CD4-positive, alpha-beta T cell (primary cell): ENCODE results near the gene NMB. TPM values are rescaled to one million over a fixed set of nuclear protein-coding genes. Genes with fewer than 3 reads are reported as not detected.

Experiments
- ATAC-seq: fragments of 200-7000 bp; cut with Tn5 transposase; one replicate; pipeline ENCODE4 v1.10.0; 2022; ENCODE audit warnings: mild to moderate bottlenecking; ENCODE audit not compliant: poor library complexity
- CTCF ChIA-PET: fragments of 350-600 bp; sonication (Branson Sonifier 250); formaldehyde crosslinking; loops from one replicate; lab custom pipeline; 2021; ENCODE audit warnings: antibody characterized with exemption, inconsistent platforms; lab: Charles Lee
- POLR2A ChIA-PET: fragments of 350-600 bp; sonication (Branson Sonifier 250); formaldehyde crosslinking; loops from one replicate; lab custom pipeline; 2021; ENCODE audit warnings: antibody characterized with exemption, inconsistent platforms; lab: Charles Lee
- DNase-seq, 14 experiments: peaks; one replicate each; pipeline ENCODE4 v3.0.0-alpha.2; 2013 to 2020; ENCODE audit warnings: mixed read lengths in 2 of 14
- H3K27ac ChIP-seq, 2 donors: one replicate each; pipeline versions ENCODE4 v1.5.1 to v1.7.0; 2013; ENCODE audit warnings: low read length in 2 of 2, low read depth in 1 of 2, mild to moderate bottlenecking in 1 of 2
- H3K27me3 ChIP-seq, 2 experiments: 1 replicate in 1 of 2; 2 replicates in 1 of 2; pipeline versions ENCODE4 v1.6.1 to v1.7.0; 2013; ENCODE audit warnings: low read length in 2 of 2, control low read depth in 1 of 2, mild to moderate bottlenecking in 1 of 2, moderate library complexity in 1 of 2; ENCODE audit not compliant: insufficient read depth in 2 of 2, control insufficient read depth in 1 of 2
- H3K36me3 ChIP-seq: one replicate; pipeline ENCODE4 v1.6.1; 2013; ENCODE audit warnings: low read length, control low read depth; ENCODE audit not compliant: insufficient read depth
- H3K4me1 ChIP-seq: one replicate; pipeline ENCODE4 v1.6.1; 2013; ENCODE audit warnings: low read length, control low read depth; ENCODE audit not compliant: insufficient read depth
- H3K4me3 ChIP-seq: one replicate; pipeline ENCODE4 v1.5.1; 2013; ENCODE audit warnings: mild to moderate bottlenecking, low read length, moderate library complexity
- H3K9me3 ChIP-seq, 2 experiments: 1 replicate in 1 of 2; 2 replicates in 1 of 2; pipeline versions ENCODE4 v1.6.1 to v1.7.0; 2013; ENCODE audit warnings: low read length in 2 of 2, mild to moderate bottlenecking in 2 of 2, control low read depth in 1 of 2, moderate library complexity in 1 of 2; ENCODE audit not compliant: control insufficient read depth in 1 of 2, insufficient read depth in 1 of 2
- H3K27ac Mint-ChIP-seq: one replicate; pipeline ENCODE4 v1.8.0; 2020; ENCODE audit warnings: mixed read lengths
- H3K27me3 Mint-ChIP-seq: one replicate; pipeline ENCODE4 v1.8.0; 2021; ENCODE audit warnings: mixed read lengths
- H3K36me3 Mint-ChIP-seq: one replicate; pipeline ENCODE4 v1.8.0; 2021; ENCODE audit warnings: low read depth, mixed read lengths
- H3K4me1 Mint-ChIP-seq: one replicate; pipeline ENCODE4 v1.8.0; 2021; ENCODE audit warnings: low read depth, mixed read lengths
- H3K4me3 Mint-ChIP-seq: one replicate; pipeline ENCODE4 v1.8.0; 2020; ENCODE audit warnings: mild to moderate bottlenecking, mixed read lengths
- H3K9me3 Mint-ChIP-seq: one replicate; pipeline ENCODE4 v1.8.0; 2020; ENCODE audit warnings: mixed read lengths
- CTCF ChIP-seq: fragments of 200-600 bp; IDR thresholded peaks from one replicate; pipeline ENCODE4 v1.8.0; 2022; ENCODE audit warnings: antibody characterized with exemption, mild to moderate bottlenecking
- intact Hi-C, 2 experiments: fragments of 100-400 bp; cut with DNase I in 1 of 2; cut with micrococcal nuclease in 1 of 2; formaldehyde crosslinking; loops; one replicate each; pipeline versions ENCODE4 v1.15.1 to v1.9.0; 2023 to 2025; cut with DNase I, micrococcal nuclease
- total RNA-seq, 174 experiments: library from RNA in 2 of 174; stranded (reverse) in 2 of 174; gene quantifications; one replicate each; pipeline ENCODE4 v1.2.3 and lab custom pipeline; 2021 to 2026

The NMB gene
- total RNA-seq, 2 experiments from 2014 or later = 2.2 to 3.7 TPM

- Histone ChIP-seq H3K36me3 (peaks cover 10% of the 10 kb centered on the region), H3K9me3 (no peaks in the 10 kb centered on the region), H3K27me3 (no peaks in the 10 kb centered on the region), H3K4me3 (no peak overlapping the region), H3K4me1 (peaks cover 22% of the 10 kb centered on the region), H3K27ac (no peak overlapping the region)
- no peak for DNase-seq
- no peaks in the 10 kb centered on the region for H3K9me3 Mint-ChIP-seq
- TF ChIP-seq CTCF = no peak
- ChIA-PET CTCF (interaction anchor here (0.7 kb wide), 1 partner anchor 175 kb away, joined by 3 read pairs; no protein-coding TSS in a partner anchor), POLR2A (interaction anchor here (0.5 to 1.0 kb wide), 3 partner anchors 46 to 57 kb away, joined by 3 read pairs; no protein-coding TSS in a partner anchor)
- no peak overlapping the region for H3K27ac Mint-ChIP-seq
- intact Hi-C loops = no loop called here
- no peak overlapping the region for H3K4me3 Mint-ChIP-seq
- peaks cover 16% of the 10 kb centered on the region for H3K36me3 Mint-ChIP-seq
- peaks cover 21% of the 10 kb centered on the region for H3K4me1 Mint-ChIP-seq
- H3K27me3 Mint-ChIP-seq = no peaks in the 10 kb centered on the region
- ATAC-seq = no peak
These were observed 3.0 kb upstream of the NMB start for GRCh38 chr15:84661001-84661400.

DNA sequence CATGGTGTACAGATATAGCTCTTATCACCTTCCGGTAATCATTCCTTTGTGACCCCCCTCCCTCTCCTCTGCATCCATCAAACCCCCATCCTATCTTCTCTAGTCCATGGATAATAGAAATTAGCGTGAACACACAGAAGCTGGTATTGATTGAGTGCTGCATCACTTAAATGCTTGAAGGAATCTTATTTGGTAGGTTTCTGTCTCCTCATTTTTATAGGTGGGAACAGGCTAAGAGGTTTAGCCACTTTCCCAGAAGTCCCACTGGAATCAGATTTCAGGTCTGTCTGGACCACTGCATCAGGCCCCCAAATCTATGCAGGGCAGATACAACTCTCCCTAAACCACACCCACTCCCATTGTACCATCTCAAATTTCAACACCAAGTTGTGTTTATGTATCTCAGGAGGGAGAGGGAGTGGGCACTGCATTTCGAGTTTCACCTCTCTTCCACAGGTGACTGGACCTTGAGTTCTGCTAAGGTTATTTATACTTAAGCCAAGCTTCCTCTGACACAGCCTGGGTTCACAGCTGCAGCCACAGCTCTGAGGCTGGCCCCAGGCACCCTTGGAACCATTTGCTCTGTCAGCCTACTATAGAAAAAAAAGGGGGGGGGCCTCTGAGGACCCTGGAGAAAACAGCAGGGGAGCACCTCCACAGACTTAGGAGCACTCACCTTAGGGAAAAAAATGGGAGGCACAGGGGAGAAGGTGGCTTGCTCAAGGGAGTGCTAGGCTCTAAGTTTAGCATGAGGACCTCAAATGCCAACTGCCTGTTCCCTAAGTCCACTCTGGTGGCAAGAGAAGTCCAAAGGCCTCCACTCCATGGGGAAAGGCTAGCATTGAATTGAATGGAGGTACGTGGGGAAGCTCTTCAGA, 2.1 kb upstream of the NMB start:
- intact Hi-C loops = loop anchor here (5.0 to 10.0 kb wide), 3 partner anchors 73 to 1135 kb away; partner anchors contain the start of gene KLHL25 (in 1 of the 2)
- Histone ChIP-seq H3K27me3 (no peaks in the 10 kb centered on the region), H3K4me1 (peaks cover 27% of the 10 kb centered on the region), H3K36me3 (peaks cover 2% of the 10 kb centered on the region), H3K4me3 (no peak overlapping the region), H3K9me3 (no peaks in the 10 kb centered on the region), H3K27ac (no peak overlapping the region)
- H3K4me1 Mint-ChIP-seq = peaks cover 27% of the 10 kb centered on the region
- H3K36me3 Mint-ChIP-seq = peaks cover 9% of the 10 kb centered on the region
- no peaks in the 10 kb centered on the region for H3K27me3 Mint-ChIP-seq
- ChIA-PET POLR2A (interaction anchor here (0.6 to 3.5 kb wide), 5 partner anchors 29 to 87 kb away, joined by 3 to 37 read pairs (median 11); partner anchors contain the start of gene SEC11A), CTCF (interaction anchor here (1.0 to 1.5 kb wide), 3 partner anchors 47 to 72 kb away, joined by 3 to 5 read pairs (median 3); no protein-coding TSS in a partner anchor)
- peak overlapping the region; percentile 73 for H3K27ac Mint-ChIP-seq
- ATAC-seq = no peak
- H3K4me3 Mint-ChIP-seq = peak overlapping the region; percentile 62
- no peaks in the 10 kb centered on the region for H3K9me3 Mint-ChIP-seq
- TF ChIP-seq CTCF = no peak
- DNase-seq = no peak

- H3K4me3 Mint-ChIP-seq = peak overlapping the region; percentile 86
- no peaks in the 10 kb centered on the region for H3K9me3 ChIP-seq
- H3K27ac Mint-ChIP-seq = peak overlapping the region; percentile 73
- ChIA-PET POLR2A (interaction anchor here (0.7 to 3.5 kb wide), 18 partner anchors 10 to 147 kb away, joined by 3 to 37 read pairs (median 4); partner anchors contain the start of genes SEC11A and ZSCAN2), CTCF (interaction anchor here (0.7 to 1.9 kb wide), 15 partner anchors 8 to 664 kb away, joined by 3 to 13 read pairs (median 4); partner anchors contain the start of genes SEC11A and ZNF592)
- peaks cover 37% of the 10 kb centered on the region for H3K4me1 Mint-ChIP-seq
- peak overlapping the region in 1 of 2 donors; percentile 65 for H3K27ac ChIP-seq
- H3K36me3 Mint-ChIP-seq = peaks cover 4% of the 10 kb centered on the region
- no peak for TF ChIP-seq CTCF
- ATAC-seq = no peak
- intact Hi-C loops = loop anchor here (1.0 to 10.0 kb wide), 4 partner anchors 72 to 1136 kb away; partner anchors contain the start of gene KLHL25 (in 1 of the 2)
- H3K27me3 ChIP-seq = no peaks in the 10 kb centered on the region
- H3K4me3 ChIP-seq = peak overlapping the region; percentile 61
- H3K9me3 Mint-ChIP-seq = no peaks in the 10 kb centered on the region
- H3K27me3 Mint-ChIP-seq = no peaks in the 10 kb centered on the region
- H3K4me1 ChIP-seq = peaks cover 36% of the 10 kb centered on the region
- H3K36me3 ChIP-seq = no peaks in the 10 kb centered on the region
- peak in 1 of 14 experiments; percentile 11 for DNase-seq
These were observed 901 bp upstream of the NMB start for GRCh38 chr15:84658788-84659411.
